VCaP (cell line): ENCODE measurements around the gene SLFN5.
A peak's percentile ranks its signal among the peaks of the same experiment; 100 is the strongest.

Experiments used
- H3K27ac ChIP-seq: fragments of 450-650 bp; 2 replicates; pipeline ENCODE4 v1.5.1; 2017
- TF ChIP-seq, protein P1 (sequence below): fragments of 450-650 bp; conservative IDR thresholded peaks from 2 replicates; pipeline ENCODE4 v1.5.1; 2017; ENCODE audit warnings: mild to moderate bottlenecking, moderate library complexity

Gene SLFN5

DNA sequence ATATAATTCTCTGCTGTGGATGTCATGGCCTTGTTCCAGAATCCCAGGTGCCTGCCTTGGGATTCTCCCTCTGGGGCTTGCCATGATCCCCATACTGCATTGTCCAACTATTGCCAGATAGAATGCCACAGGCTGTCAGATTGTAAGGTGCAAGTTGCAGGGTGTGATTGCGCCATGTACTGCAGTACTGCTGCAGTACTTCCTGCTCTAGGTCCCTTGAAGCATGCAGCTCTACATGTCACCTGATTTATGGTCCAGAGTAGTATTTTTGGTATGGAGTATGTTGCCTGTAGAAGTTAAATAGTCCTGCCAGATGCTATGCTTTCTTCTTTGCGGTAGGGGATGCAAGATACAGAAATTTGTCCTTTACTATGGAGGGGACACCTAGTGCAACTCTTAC is 7.0 kb upstream of the SLFN5 start:
- TF ChIP-seq, protein P1, sequence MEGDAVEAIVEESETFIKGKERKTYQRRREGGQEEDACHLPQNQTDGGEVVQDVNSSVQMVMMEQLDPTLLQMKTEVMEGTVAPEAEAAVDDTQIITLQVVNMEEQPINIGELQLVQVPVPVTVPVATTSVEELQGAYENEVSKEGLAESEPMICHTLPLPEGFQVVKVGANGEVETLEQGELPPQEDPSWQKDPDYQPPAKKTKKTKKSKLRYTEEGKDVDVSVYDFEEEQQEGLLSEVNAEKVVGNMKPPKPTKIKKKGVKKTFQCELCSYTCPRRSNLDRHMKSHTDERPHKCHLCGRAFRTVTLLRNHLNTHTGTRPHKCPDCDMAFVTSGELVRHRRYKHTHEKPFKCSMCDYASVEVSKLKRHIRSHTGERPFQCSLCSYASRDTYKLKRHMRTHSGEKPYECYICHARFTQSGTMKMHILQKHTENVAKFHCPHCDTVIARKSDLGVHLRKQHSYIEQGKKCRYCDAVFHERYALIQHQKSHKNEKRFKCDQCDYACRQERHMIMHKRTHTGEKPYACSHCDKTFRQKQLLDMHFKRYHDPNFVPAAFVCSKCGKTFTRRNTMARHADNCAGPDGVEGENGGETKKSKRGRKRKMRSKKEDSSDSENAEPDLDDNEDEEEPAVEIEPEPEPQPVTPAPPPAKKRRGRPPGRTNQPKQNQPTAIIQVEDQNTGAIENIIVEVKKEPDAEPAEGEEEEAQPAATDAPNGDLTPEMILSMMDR: no peak
- H3K27ac ChIP-seq: no peak overlapping the region

DNA sequence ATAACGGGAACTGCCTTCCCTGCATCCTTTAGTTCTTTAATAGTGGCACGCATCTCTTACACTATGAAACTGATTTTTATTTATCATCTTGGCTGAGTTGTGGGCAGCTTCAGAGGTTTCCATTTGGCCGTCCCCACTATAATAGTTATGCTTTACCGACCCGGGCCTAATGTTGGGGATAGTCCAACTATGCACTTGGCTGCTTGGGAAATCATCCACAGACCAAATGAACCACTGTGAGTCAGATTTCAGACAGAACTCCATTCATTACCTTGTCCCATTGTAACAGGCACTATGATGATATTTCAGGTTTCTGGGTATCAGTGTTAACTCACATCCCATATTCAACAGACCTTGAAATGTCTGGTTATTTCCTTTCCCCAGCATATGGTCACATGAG is 6.1 kb upstream of the SLFN5 start:
- H3K27ac ChIP-seq: no peak overlapping the region
- TF ChIP-seq, protein P1: no peak

DNA sequence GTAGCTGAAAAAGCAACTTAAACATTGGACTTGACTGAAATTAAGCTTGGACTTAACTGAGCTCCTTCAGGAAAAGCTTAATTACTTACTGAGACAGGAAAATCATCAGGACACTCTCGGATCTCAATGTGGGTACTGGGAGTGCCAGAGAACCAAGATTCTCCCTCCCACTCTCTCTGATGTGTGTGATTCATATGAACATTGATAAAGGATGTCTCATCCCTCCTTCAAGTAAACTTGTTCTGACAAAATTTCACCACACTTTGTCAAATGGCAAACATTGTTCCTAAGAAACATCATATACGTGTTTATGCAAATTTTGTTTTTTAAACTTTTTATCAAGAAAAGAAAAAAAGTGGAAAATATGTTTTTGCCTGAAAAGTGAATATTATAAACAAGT is 4.1 kb upstream of the SLFN5 start:
- H3K27ac ChIP-seq: no peak overlapping the region
- TF ChIP-seq, protein P1: no peak

DNA sequence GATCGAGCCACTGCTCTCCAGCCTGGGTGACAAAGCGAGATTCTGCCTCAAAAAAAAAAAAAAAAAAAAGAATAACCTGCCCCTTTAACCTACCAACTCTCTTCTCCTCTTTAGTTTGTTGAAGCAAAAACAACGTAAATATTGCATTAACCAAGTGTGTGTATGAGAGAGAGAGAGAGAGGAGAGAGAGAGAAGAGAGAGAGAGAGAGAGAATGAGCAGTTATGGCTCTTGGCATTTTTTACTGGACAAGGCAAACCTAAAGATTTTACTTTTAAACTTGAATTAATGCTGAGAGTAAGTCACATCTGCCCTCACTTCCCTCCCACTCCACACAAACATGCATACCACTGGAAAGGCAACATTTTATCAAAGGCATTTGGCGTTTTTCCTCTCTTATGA is 3.0 kb upstream of the SLFN5 start:
- H3K27ac ChIP-seq: no peak overlapping the region
- TF ChIP-seq, protein P1: no peak

DNA sequence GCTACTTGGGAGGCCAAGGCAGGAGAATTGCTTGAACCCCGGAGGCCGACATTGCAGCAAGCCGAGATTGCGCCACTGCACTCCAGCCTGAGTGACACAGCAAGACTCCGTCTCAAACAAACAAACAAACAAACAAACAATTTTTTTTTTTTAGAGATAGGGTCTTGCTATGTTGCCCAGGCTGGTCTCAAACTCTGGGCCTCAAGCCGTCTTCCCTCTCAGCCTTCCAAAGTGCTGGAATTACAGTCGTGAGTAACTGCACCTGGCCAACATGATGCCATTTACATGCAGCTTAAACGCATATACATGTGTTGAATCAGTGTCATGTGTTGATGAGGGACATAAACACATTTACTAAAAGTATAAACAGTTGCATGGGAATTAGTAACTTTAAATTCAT is 2.0 kb upstream of the SLFN5 start:
- TF ChIP-seq, protein P1: no peak
- no peak overlapping the region for H3K27ac ChIP-seq

DNA sequence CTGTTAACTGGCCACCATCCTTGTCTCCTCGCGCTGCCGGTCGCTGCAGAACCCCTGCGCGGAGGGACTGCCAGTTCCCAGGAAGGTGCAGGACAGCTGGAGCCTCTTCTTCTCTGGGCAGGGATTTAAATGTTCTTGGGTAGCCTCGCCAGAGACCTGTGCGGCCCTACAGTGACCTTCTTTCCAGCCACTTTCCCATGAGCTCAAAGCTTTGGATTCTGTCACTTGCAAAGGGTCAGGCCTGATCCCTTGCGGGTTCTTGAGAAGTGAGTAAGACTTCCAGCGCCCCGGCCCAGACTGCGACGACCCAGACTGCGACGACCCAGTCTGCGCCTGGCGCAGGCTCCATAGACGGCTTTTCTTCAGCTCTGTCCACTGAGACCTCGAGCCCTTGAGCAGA is 1.4 kb upstream of the SLFN5 start:
- H3K27ac ChIP-seq: peak overlapping the region; percentile 92

DNA sequence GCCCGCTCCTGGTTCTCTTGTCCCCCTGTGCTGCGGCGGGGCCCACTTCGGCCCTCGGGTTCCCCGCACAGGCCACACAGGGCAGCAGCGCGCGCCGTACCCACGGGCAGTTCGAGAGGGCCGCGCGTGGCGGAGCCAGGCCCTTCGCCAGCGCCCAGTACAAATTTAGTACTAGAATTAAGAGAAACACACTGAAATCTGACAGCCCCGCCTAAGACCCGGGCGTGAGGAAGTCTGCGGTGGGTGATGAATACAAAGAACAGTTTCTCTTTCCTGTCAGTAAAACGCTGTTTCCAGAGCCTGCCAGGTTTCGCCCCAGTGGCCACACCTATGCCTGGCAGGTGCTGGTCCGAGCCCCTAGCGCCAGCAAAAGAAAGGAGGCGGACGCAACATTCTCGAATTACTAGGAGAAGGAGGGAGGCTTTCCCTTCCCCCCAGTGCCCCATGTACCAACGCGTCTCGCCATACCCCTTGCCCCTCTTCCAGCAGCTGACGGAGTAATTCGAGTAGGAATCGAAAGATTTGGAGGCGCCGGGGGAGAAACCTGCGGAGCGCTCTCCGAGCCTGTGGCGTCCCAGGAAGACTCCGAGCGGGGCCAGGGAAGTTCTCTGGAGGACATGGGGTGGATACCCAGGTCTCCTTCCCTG is 591 bp upstream of the SLFN5 start:
- TF ChIP-seq, protein P1: peak; percentile 87

More for the DNA sequence above, 1.4 kb upstream of the SLFN5 start:
- TF ChIP-seq, protein P1: no peak

More for the DNA sequence above, 591 bp upstream of the SLFN5 start:
- peak overlapping the region; percentile 92 for H3K27ac ChIP-seq
